Activated B cell treated with CpG ODN at 0.5 μM for 24 hours (primary cell): Measurements from ENCODE around the gene PHACTR1. TPM values are rescaled to one million over a fixed set of nuclear protein-coding genes. Genes with fewer than 3 reads are reported as not detected.

Source experiments
- ATAC-seq: fragments of 200-7000 bp; cut with Tn5 transposase; one replicate; pipeline ENCODE4 v1.10.0; 2021; ENCODE audit warnings: low read depth, mild to moderate bottlenecking, moderate library complexity
- CTCF ChIA-PET: fragments of 350-600 bp; sonication (Branson Sonifier 250); formaldehyde crosslinking; loops from one replicate; lab custom pipeline; 2021; ENCODE audit warnings: antibody characterized with exemption; lab: Charles Lee
- POLR2A ChIA-PET: fragments of 350-600 bp; sonication (Branson Sonifier 250); formaldehyde crosslinking; loops from one replicate; lab custom pipeline; 2021; ENCODE audit warnings: antibody characterized with exemption; lab: Charles Lee
- DNase-seq: peaks from one replicate; pipeline ENCODE4 v3.0.0; 2022
- H3K27ac Mint-ChIP-seq: one replicate; pipeline ENCODE4 v1.8.0; 2020; ENCODE audit warnings: mixed read lengths
- H3K27me3 Mint-ChIP-seq: one replicate; pipeline ENCODE4 v1.8.0; 2021; ENCODE audit warnings: mixed read lengths
- H3K36me3 Mint-ChIP-seq: one replicate; pipeline ENCODE4 v1.8.0; 2021; ENCODE audit warnings: low read depth, mixed read lengths
- H3K4me1 Mint-ChIP-seq: one replicate; pipeline ENCODE4 v1.8.0; 2021; ENCODE audit warnings: mixed read lengths
- H3K4me3 Mint-ChIP-seq: one replicate; pipeline ENCODE4 v1.8.0; 2020; ENCODE audit warnings: mild to moderate bottlenecking, mixed read lengths
- H3K9me3 Mint-ChIP-seq: one replicate; pipeline ENCODE4 v1.8.0; 2020; ENCODE audit warnings: mixed read lengths
- intact Hi-C: fragments of 100-400 bp; cut with micrococcal nuclease; formaldehyde crosslinking; loops from one replicate; pipeline ENCODE4 v1.15.1; 2024
- total RNA-seq: library from RNA; stranded (reverse); gene quantifications from 2 replicates; pipeline ENCODE4 v1.2.3, GENCODE V29; 2022
- TF ChIP-seq, protein P1 (sequence below): fragments of 200-600 bp; IDR thresholded peaks from one replicate; pipeline ENCODE4 v1.8.0; 2022; ENCODE audit warnings: antibody characterized with exemption, mild to moderate bottlenecking

Gene PHACTR1
- total RNA-seq, 1 donor from 2014 or later: 115 TPM

DNA sequence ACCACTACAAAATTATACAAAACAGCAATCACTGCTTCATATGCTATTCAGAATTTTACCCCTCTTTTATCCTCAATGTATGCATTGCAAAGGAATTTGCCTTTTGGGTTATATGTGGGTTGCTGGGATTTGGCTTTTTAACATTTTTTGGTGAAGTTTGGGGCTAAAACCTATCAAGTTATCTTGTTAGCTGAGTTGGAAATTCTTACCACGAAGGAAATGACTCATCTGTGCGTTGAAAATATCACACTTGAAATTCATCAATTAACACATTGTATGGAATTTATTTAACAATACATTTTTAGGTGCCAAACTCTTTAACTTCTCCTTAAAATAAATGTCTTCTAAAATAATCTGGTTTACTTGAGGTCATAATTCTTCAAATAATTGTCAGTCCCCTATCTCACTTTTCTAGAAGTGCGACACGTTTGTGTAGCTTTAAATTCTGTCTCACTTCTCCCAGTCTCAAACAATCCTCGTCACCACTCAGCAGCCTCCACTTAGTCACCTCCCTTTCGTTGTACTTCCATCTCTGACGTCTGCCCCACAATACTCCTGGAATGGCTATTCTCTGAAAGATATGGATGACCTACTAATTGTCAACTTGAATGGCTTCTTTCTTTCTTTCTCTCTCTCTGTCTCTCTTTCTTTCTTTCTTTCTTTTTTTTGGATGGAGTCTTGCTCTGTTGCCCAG is 88.5 kb downstream of the PHACTR1 start:
- no peaks in the 10 kb centered on the region for H3K9me3 Mint-ChIP-seq
- ChIA-PET POLR2A (no interaction called here), CTCF (no interaction called here)
- intact Hi-C loops: no loop called here
- no peak overlapping the region for H3K27ac Mint-ChIP-seq
- peaks cover 6% of the 10 kb centered on the region for H3K27me3 Mint-ChIP-seq
- ATAC-seq (no peak), DNase-seq (no peak)
- TF ChIP-seq, protein P1, sequence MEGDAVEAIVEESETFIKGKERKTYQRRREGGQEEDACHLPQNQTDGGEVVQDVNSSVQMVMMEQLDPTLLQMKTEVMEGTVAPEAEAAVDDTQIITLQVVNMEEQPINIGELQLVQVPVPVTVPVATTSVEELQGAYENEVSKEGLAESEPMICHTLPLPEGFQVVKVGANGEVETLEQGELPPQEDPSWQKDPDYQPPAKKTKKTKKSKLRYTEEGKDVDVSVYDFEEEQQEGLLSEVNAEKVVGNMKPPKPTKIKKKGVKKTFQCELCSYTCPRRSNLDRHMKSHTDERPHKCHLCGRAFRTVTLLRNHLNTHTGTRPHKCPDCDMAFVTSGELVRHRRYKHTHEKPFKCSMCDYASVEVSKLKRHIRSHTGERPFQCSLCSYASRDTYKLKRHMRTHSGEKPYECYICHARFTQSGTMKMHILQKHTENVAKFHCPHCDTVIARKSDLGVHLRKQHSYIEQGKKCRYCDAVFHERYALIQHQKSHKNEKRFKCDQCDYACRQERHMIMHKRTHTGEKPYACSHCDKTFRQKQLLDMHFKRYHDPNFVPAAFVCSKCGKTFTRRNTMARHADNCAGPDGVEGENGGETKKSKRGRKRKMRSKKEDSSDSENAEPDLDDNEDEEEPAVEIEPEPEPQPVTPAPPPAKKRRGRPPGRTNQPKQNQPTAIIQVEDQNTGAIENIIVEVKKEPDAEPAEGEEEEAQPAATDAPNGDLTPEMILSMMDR: no peak
- H3K36me3 Mint-ChIP-seq: no peaks in the 10 kb centered on the region
- H3K4me1 Mint-ChIP-seq: no peaks in the 10 kb centered on the region
- no peak overlapping the region for H3K4me3 Mint-ChIP-seq

DNA sequence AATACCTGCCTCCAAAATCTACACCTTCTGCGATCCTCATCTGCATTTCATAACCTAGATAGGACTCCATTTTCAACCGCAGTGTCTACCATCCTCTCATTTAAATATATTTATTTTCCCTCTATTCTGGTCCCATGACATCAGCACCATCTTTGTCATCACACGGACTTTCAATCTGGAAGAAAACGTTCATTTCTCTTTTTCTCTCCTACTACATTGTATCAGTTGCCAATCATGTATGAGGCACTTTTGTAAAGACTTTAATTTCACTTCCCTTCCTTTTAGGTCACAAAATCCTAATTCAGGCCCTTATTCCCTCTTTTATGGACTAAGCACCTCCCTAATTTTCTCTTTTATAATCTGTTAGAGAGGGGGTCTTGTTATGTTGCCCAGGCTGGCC is 89.6 kb downstream of the PHACTR1 start:
- no peaks in the 10 kb centered on the region for H3K9me3 Mint-ChIP-seq
- DNase-seq (no peak), ATAC-seq (no peak)
- peaks cover 6% of the 10 kb centered on the region for H3K27me3 Mint-ChIP-seq
- no peak overlapping the region for H3K27ac Mint-ChIP-seq
- POLR2A ChIA-PET: no interaction called here
- intact Hi-C loops: no loop called here
- TF ChIP-seq, protein P1: no peak
- CTCF ChIA-PET: no interaction called here
- no peaks in the 10 kb centered on the region for H3K4me1 Mint-ChIP-seq
- no peak overlapping the region for H3K4me3 Mint-ChIP-seq
- no peaks in the 10 kb centered on the region for H3K36me3 Mint-ChIP-seq

DNA sequence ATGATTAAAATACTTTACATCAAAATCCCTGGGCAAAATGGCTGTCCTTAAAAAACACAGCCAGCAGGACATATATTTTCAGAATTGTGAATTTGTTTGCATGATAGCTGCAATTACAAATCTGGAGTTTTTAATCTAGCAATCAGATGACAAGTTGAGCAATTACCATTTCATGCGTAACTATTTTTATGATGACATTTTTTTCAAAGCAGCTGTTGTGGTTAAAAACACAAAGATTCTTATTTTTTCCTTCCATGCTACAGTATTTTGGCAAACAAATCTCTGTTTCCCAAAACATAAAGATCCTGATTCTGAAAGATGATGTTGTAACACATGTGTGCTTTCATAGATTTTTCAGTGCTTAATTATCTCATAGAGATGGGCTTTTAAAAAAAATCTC is 90.2 kb downstream of the PHACTR1 start:
- TF ChIP-seq, protein P1: no peak
- intact Hi-C loops: no loop called here
- CTCF ChIA-PET: no interaction called here

DNA sequence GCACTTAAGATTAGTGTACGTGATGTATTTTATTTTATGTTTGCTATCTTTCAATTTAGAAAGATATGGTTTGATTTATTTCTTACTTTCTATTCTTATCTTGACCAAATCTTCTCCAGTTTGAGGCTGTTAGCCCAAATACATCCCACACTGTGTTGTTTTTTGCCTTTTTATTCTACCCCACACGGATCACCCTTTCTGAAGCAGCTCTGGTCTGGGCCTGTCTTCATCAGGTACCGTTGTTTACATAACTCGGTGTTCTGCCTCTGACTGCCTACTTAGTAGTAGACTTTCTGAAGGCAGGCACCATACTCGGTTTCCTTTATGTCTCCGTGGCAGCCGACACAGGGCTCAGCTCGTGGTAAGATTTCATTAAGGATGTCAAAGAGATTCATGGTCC is 95.0 kb downstream of the PHACTR1 start:
- DNase-seq: no peak
- no peaks in the 10 kb centered on the region for H3K36me3 Mint-ChIP-seq
- ChIA-PET POLR2A (no interaction called here), CTCF (no interaction called here)
- intact Hi-C loops: no loop called here
- TF ChIP-seq, protein P1: no peak
- H3K9me3 Mint-ChIP-seq: no peaks in the 10 kb centered on the region
- no peaks in the 10 kb centered on the region for H3K4me1 Mint-ChIP-seq
- no peak overlapping the region for H3K4me3 Mint-ChIP-seq
- no peak overlapping the region for H3K27ac Mint-ChIP-seq
- H3K27me3 Mint-ChIP-seq: peaks cover 3% of the 10 kb centered on the region
- no peak for ATAC-seq

More for the DNA sequence above, 90.2 kb downstream of the PHACTR1 start:
- Mint-ChIP-seq H3K36me3 (no peaks in the 10 kb centered on the region), H3K27ac (no peak overlapping the region), H3K27me3 (peaks cover 6% of the 10 kb centered on the region), H3K9me3 (no peaks in the 10 kb centered on the region), H3K4me3 (no peak overlapping the region), H3K4me1 (no peaks in the 10 kb centered on the region)
- no peak for ATAC-seq
- no peak for DNase-seq
- POLR2A ChIA-PET: no interaction called here

DNA sequence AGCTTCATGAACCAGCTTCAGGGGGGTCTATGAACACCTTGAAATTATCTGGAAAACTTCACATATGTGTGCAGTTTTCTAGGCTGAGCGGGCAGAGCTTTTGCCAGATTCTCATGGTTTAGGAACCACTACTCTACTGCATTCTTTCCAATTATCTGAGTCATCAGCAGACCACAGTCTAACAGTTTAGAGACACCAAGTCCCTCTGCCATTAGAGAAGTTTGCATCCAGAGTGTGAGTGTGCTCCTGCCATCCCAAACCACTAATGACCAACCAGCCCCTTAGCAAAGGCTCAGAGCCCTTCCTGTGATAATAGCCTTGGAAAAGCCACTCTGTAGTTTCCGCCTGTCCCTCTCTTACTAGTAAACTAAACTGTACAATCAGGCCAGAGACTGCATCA is 96.8 kb downstream of the PHACTR1 start:
- DNase-seq (no peak), ATAC-seq (no peak)
- H3K9me3 Mint-ChIP-seq: no peaks in the 10 kb centered on the region
- no peaks in the 10 kb centered on the region for H3K4me1 Mint-ChIP-seq
- no peak overlapping the region for H3K27ac Mint-ChIP-seq
- ChIA-PET POLR2A (no interaction called here), CTCF (no interaction called here)
- peaks cover 13% of the 10 kb centered on the region for H3K27me3 Mint-ChIP-seq
- H3K36me3 Mint-ChIP-seq: no peaks in the 10 kb centered on the region
- TF ChIP-seq, protein P1: no peak
- intact Hi-C loops: no loop called here
- no peak overlapping the region for H3K4me3 Mint-ChIP-seq
